Stromal cell of bone marrow (primary cell): ENCODE data around the gene UGT1A6.

Source experiments
- DNase-seq: peaks from one replicate; pipeline ENCODE4 v3.0.0-alpha.2; 2012; ENCODE audit warnings: low read depth

The UGT1A6 gene

GRCh38 chr2:233819884-233820773, 127.4 kb downstream of the UGT1A6 start:
- DNase-seq = no peak

DNA sequence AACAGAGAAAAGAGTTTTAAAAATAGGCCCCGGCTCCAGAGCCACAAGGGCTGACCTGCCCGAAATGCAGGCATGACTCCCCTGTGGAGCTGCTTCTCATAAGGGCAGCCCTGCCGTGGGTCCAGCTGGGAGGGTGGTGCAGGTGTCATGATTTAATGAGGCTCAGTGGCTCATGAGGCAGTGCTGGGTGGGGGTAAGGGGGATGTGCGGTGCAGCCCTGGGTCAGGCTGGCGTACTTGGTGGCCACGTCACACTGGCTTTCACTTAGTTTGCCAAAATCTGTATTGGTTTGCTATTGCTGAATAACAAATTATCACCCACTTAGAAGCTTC, 128.1 kb downstream of the UGT1A6 start:
- no peak for DNase-seq

DNA sequence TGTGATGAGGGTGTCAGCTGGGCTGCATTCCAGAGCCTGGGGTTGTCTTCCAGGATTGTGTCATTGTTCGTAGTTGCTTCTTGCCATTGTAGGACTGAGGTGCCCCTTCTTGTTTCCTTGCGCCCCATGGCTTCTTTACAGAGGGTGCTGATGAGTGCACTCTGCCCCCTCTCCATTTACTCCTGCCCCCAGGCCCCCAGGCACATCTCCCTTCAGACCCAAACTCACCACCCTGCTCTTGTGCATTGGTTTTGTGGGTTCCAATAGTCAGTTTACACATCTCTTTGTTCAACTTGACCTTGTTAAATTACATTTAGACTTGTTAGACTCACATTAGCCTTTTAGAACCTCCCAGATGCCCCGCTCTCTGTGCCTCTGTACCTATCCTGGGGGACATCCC, 128.5 kb downstream of the UGT1A6 start:
- DNase-seq = no peak

- DNase-seq = no peak
Measured at GRCh38 chr2:233821709-233822100, 129.0 kb downstream of the UGT1A6 start.

DNA sequence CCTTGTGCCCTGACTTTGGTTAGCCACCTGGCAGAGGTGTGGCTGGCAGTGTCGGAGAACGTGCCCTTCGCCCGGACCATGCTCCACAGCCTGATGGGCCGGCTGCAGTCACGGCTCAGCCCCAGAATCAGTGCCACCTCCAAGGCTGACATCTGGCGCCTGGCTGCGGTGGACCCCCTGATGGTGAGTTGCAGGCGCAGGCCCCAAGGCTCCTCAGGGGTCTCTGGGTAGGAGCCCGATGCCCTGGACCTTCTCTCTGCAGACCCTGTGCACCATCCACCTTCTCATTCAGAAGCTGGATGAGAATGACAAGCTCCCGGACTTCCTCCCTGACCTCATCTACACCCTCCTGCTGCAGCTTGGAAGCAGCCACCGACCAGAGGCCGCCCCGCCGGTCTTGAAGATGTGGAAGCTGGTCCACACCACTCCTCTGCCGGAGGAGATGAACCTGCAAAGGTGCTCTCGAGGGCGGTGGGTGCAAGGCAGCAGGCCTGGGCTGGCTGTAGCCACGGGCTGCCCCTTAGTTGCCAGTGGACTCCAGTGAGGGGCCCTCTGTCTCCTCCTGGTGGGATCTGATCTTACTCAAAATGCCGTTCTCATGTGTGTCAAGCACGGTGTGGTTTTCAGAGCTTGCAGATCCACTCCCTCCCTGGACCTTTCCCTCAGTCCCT, 129.5 kb downstream of the UGT1A6 start:
- no peak for DNase-seq
